ENCODE measurements around the gene AVL9. TPM values are rescaled to one million over a fixed set of nuclear protein-coding genes. Genes with fewer than 3 reads are reported as not detected.

AVL9 gene
- total and polyA plus RNA-seq, 4 donors, result 9.7 to 52.5 (median 35.3) TPM

DNA sequence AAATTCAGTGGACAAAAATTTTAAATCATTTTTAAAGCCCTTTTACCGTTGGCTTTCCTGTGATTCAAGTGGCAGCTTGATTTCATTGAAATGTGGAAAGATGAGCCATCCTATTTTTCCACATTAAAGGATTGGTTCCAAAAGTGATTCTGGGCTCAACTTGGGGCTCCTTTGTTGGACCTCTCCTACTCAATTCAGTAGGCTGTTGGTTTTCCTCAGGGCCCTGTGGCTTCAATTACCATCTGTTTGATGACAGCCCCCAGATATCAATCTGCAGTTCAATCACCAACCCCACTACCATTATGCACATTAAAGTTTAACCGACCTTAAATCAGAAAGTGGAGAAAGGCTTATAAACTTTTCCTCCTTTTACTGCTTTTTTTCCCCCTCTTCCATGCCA is 47.3 kb downstream of the AVL9 start:
- Histone ChIP-seq H3K4me1 (ENCODE audit: control insufficient read depth in 5 of 5, insufficient read depth in 5 of 5, low read length in 5 of 5) (peaks cover 0 to 8% (median 0%) of the 10 kb centered on the region in 5 donors), H3K27me3 (ENCODE audit: control insufficient read depth in 3 of 3, insufficient read depth in 3 of 3, low read length in 2 of 3) (no peaks in the 10 kb centered on the region), H3K4me3 (no peak overlapping the region), H3K9ac (ENCODE audit: insufficient read depth in 1 of 2, low read length in 2 of 2) (no peak overlapping the region), H3K9me3 (ENCODE audit: control insufficient read depth in 4 of 4, insufficient read depth in 3 of 4, low read length in 3 of 4) (no peaks in the 10 kb centered on the region), H3K27ac (ENCODE audit: low read depth in 1 of 2, low read length in 1 of 2) (no peak overlapping the region), H3K36me3 (ENCODE audit: control insufficient read depth in 4 of 4, insufficient read depth in 4 of 4, low read length in 4 of 4) (peaks cover 3 to 11% (median 8%) of the 10 kb centered on the region in 4 donors)
- WGBS, 2 donors, result 88 to 94% methylated on average over 2 of the region's 2 CpGs
- DNase-seq (no peak), ATAC-seq (ENCODE audit: insufficient read depth, low FRiP score) (no peak)
- TF ChIP-seq, protein P1, sequence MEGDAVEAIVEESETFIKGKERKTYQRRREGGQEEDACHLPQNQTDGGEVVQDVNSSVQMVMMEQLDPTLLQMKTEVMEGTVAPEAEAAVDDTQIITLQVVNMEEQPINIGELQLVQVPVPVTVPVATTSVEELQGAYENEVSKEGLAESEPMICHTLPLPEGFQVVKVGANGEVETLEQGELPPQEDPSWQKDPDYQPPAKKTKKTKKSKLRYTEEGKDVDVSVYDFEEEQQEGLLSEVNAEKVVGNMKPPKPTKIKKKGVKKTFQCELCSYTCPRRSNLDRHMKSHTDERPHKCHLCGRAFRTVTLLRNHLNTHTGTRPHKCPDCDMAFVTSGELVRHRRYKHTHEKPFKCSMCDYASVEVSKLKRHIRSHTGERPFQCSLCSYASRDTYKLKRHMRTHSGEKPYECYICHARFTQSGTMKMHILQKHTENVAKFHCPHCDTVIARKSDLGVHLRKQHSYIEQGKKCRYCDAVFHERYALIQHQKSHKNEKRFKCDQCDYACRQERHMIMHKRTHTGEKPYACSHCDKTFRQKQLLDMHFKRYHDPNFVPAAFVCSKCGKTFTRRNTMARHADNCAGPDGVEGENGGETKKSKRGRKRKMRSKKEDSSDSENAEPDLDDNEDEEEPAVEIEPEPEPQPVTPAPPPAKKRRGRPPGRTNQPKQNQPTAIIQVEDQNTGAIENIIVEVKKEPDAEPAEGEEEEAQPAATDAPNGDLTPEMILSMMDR (IDR thresholded peaks at IDR 0.05; ENCODE audit: control extremely low read depth, extremely low read depth), result no peak

DNA sequence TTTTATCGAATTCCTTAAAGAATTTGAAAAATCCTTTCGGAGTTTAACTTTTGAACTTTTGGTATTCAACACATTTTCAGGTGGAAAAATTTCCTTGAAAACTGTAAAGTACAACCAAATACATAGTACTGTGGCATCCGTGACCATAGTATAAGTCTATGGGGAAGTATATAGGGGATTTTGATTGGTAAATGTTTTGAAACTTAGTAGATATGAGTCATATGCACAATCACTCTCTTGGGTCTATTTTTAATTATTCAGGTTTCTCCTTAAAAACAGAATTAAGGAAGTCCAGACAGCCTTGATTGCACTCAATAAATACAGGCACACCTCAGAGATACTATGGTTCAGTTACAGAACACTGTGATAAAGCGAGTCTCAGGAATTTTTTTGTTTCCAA is 64.2 kb downstream of the AVL9 start:
- WGBS, 2 donors, result 94% methylated on average over 4 of the region's 4 CpGs
- peaks cover 7 to 31% (median 22%) of the 10 kb centered on the region in 4 donors for H3K36me3 ChIP-seq (ENCODE audit: control insufficient read depth in 4 of 4, insufficient read depth in 4 of 4, low read length in 4 of 4)
- H3K9me3 ChIP-seq (ENCODE audit: control insufficient read depth in 4 of 4, insufficient read depth in 3 of 4, low read length in 3 of 4), result no peaks in the 10 kb centered on the region
- DNase-seq, result no peak
- TF ChIP-seq, protein P1 (IDR thresholded peaks at IDR 0.05; ENCODE audit: control extremely low read depth, extremely low read depth), result no peak
- H3K27me3 ChIP-seq (ENCODE audit: control insufficient read depth in 3 of 3, insufficient read depth in 3 of 3, low read length in 2 of 3), result no peaks in the 10 kb centered on the region
- no peak for ATAC-seq (ENCODE audit: insufficient read depth, low FRiP score)
- no peak overlapping the region for H3K9ac ChIP-seq (ENCODE audit: insufficient read depth in 1 of 2, low read length in 2 of 2)
- H3K4me3 ChIP-seq, result no peak overlapping the region
- no peak overlapping the region for H3K27ac ChIP-seq (ENCODE audit: low read depth in 1 of 2, low read length in 1 of 2)
- H3K4me1 ChIP-seq (ENCODE audit: control insufficient read depth in 5 of 5, insufficient read depth in 5 of 5, low read length in 5 of 5), result peaks cover 0 to 4% (median 0%) of the 10 kb centered on the region in 5 donors

DNA sequence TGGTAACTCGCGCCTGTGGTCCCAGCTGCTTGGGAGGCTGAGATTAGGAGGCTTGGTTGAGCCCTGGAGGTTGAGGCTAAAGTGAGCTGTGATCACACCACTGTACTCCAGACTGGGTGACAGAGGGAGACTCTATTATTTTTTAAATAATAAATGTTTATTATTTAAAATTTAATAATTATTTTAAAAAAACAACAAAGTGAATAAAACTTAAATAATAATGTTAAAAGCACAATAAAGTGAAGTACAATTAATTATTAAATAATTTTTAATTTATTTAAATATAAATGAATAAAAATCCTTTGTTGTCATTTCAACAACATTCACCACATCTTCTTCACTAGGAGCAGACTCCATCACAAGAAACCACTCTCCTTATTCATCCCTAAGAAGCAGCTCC is 64.8 kb downstream of the AVL9 start:
- no peak overlapping the region for H3K9ac ChIP-seq (ENCODE audit: insufficient read depth in 1 of 2, low read length in 2 of 2)

More for the DNA sequence above, 64.8 kb downstream of the AVL9 start:
- TF ChIP-seq, protein P1 (IDR thresholded peaks at IDR 0.05; ENCODE audit: control extremely low read depth, extremely low read depth), result no peak
- WGBS, 2 donors, result 95 to 100% methylated on average over 2 of the region's 2 CpGs
- DNase-seq (no peak), ATAC-seq (ENCODE audit: insufficient read depth, low FRiP score) (no peak)
- Histone ChIP-seq H3K36me3 (ENCODE audit: control insufficient read depth in 4 of 4, insufficient read depth in 4 of 4, low read length in 4 of 4) (peaks cover 7 to 31% (median 19%) of the 10 kb centered on the region in 4 donors), H3K9me3 (ENCODE audit: control insufficient read depth in 4 of 4, insufficient read depth in 3 of 4, low read length in 3 of 4) (no peaks in the 10 kb centered on the region), H3K4me3 (no peak overlapping the region), H3K4me1 (ENCODE audit: control insufficient read depth in 5 of 5, insufficient read depth in 5 of 5, low read length in 5 of 5) (peaks cover 0 to 4% (median 0%) of the 10 kb centered on the region in 5 donors), H3K27me3 (ENCODE audit: control insufficient read depth in 3 of 3, insufficient read depth in 3 of 3, low read length in 2 of 3) (no peaks in the 10 kb centered on the region), H3K27ac (ENCODE audit: low read depth in 1 of 2, low read length in 1 of 2) (no peak overlapping the region)

Measured in lung (tissue), 12 donors.